Tibial artery (tissue), 4 donors: Measurements from ENCODE around the gene ACAP3.
"Not testable (repeated sequence)": the region's sequence is repeated elsewhere in the genome, so short reads cannot be mapped to it uniquely, and the experiment has no call there.

Experiments
- DNase-seq, 2 donors: peaks; one replicate each; pipeline ENCODE4 v3.0.0-alpha.2; 2019
- H3K27ac ChIP-seq, 2 donors: fragments of 200-600 bp; sonication (generic) in 1 of 2; 1 replicate in 1 of 2; 2 replicates in 1 of 2; pipeline ENCODE4 v1.5.1; 2018 to 2019; ENCODE audit warnings: mild to moderate bottlenecking in 1 of 2
- H3K27me3 ChIP-seq, 2 donors: fragments of 200-600 bp; sonication (generic) in 1 of 2; one replicate each; pipeline versions ENCODE4 v1.5.1 to v1.6.0; 2016 to 2019
- H3K36me3 ChIP-seq, 3 donors: fragments of 200-600 bp; sonication (generic) in 2 of 3; one replicate each; pipeline ENCODE4 v1.5.1; 2016 to 2019; ENCODE audit warnings: mild to moderate bottlenecking in 2 of 3
- H3K4me1 ChIP-seq, 4 donors: fragments of 200-600 bp; sonication (generic) in 2 of 4; 1 replicate in 3 of 4; 2 replicates in 1 of 4; pipeline ENCODE4 v1.5.1; 2016 to 2019
- H3K4me3 ChIP-seq, 2 donors: fragments of 200-600 bp; sonication (generic) in 1 of 2; 1 replicate in 1 of 2; 2 replicates in 1 of 2; pipeline ENCODE4 v1.5.1; 2018 to 2019; ENCODE audit warnings: mild to moderate bottlenecking in 2 of 2
- H3K9me3 ChIP-seq, 3 donors: fragments of 200-600 bp; sonication (generic) in 1 of 3; one replicate each; pipeline ENCODE4 v1.5.1; 2016 to 2019
- CTCF ChIP-seq, 2 experiments: fragments of 200-600 bp in 1 of 2; fragments of 450-650 bp in 1 of 2; IDR thresholded peaks; one replicate each; pipeline ENCODE4 v1.5.1; 2017 to 2019; ENCODE audit warnings: antibody characterized with exemption in 2 of 2, mild to moderate bottlenecking in 1 of 2, moderate library complexity in 1 of 2
- intact Hi-C: fragments of 100-400 bp; cut with DNase I; formaldehyde crosslinking; loops from one replicate; pipeline ENCODE4 v1.15.0; 2023; ENCODE audit warnings: low total_unique reads

ACAP3 gene

GRCh38 chr1:1318131-1318652 lies 10.5 kb upstream of the ACAP3 start:
- H3K4me3 ChIP-seq = no peak overlapping the region
- intact Hi-C loops = no loop called here
- peaks cover 26 to 73% (median 59%) of the 10 kb centered on the region in 3 donors for H3K36me3 ChIP-seq
- no peaks in the 10 kb centered on the region for H3K27me3 ChIP-seq
- DNase-seq = peak; percentile 92 to 94
- no peak for TF ChIP-seq CTCF (IDR thresholded peaks at IDR 0.05)
- H3K4me1 ChIP-seq = peaks cover 0 to 51% (median 38%) of the 10 kb centered on the region in 4 donors
- H3K27ac ChIP-seq = peak overlapping the region; percentile 62 to 65
- no peaks in the 10 kb centered on the region for H3K9me3 ChIP-seq

- H3K27me3 ChIP-seq = no peaks in the 10 kb centered on the region
- H3K4me3 ChIP-seq = no peak overlapping the region
- H3K9me3 ChIP-seq = no peaks in the 10 kb centered on the region
- no peak for TF ChIP-seq CTCF (IDR thresholded peaks at IDR 0.05)
- intact Hi-C loops = no loop called here
- peak overlapping the region; percentile 62 to 65 for H3K27ac ChIP-seq
- no peak for DNase-seq
- H3K36me3 ChIP-seq = peaks cover 34 to 81% (median 66%) of the 10 kb centered on the region in 3 donors
- H3K4me1 ChIP-seq = peaks cover 0 to 43% (median 31%) of the 10 kb centered on the region in 4 donors
Measured at GRCh38 chr1:1317420-1317819, 9.7 kb upstream of the ACAP3 start.

GRCh38 chr1:1316199-1316598 lies 8.5 kb upstream of the ACAP3 start:
- H3K4me3 ChIP-seq, intact Hi-C loops: not testable (repeated sequence)

GRCh38 chr1:1315435-1315954 lies 7.8 kb upstream of the ACAP3 start:
- Histone ChIP-seq H3K9me3 (no peaks in the 10 kb centered on the region), H3K4me1 (peaks cover 0 to 24% (median 15%) of the 10 kb centered on the region in 4 donors), H3K27me3 (no peaks in the 10 kb centered on the region), H3K36me3 (peaks cover 46 to 84% (median 83%) of the 10 kb centered on the region in 3 donors), H3K4me3 (no peak overlapping the region), H3K27ac (no peak overlapping the region)
- no peak for DNase-seq
- TF ChIP-seq CTCF (IDR thresholded peaks at IDR 0.05) = no peak
- intact Hi-C loops = no loop called here

More at GRCh38 chr1:1316199-1316598, 8.5 kb upstream of the ACAP3 start:
- not testable (repeated sequence) for H3K27ac ChIP-seq, H3K9me3 ChIP-seq, H3K27me3 ChIP-seq, DNase-seq
- peaks cover 40 to 84% (median 79%) of the 10 kb centered on the region in 3 donors for H3K36me3 ChIP-seq
- peaks cover 0 to 31% (median 21%) of the 10 kb centered on the region in 4 donors for H3K4me1 ChIP-seq

GRCh38 chr1:1314678-1315335 lies 7.1 kb upstream of the ACAP3 start:
- H3K9me3 ChIP-seq = no peaks in the 10 kb centered on the region
- H3K4me3 ChIP-seq = no peak overlapping the region
- no peak for DNase-seq
- intact Hi-C loops = no loop called here
- no peaks in the 10 kb centered on the region for H3K27me3 ChIP-seq
- H3K4me1 ChIP-seq = peaks cover 0 to 29% (median 17%) of the 10 kb centered on the region in 4 donors
- no peak for TF ChIP-seq CTCF (IDR thresholded peaks at IDR 0.05)
- H3K27ac ChIP-seq = no peak overlapping the region
- peaks cover 46 to 77% (median 77%) of the 10 kb centered on the region in 3 donors for H3K36me3 ChIP-seq

- TF ChIP-seq CTCF (IDR thresholded peaks at IDR 0.05) = no peak
- Histone ChIP-seq H3K27ac (no peak overlapping the region), H3K4me1 (peaks cover 0 to 30% (median 22%) of the 10 kb centered on the region in 4 donors), H3K9me3 (no peaks in the 10 kb centered on the region), H3K36me3 (peaks cover 40 to 71% (median 71%) of the 10 kb centered on the region in 3 donors), H3K27me3 (no peaks in the 10 kb centered on the region), H3K4me3 (no peak overlapping the region)
- intact Hi-C loops = no loop called here
- DNase-seq = no peak
Measured at GRCh38 chr1:1314237-1314586, 6.5 kb upstream of the ACAP3 start.
